CD4-positive, alpha-beta T cell treated with Interferon gamma for 1 hour (primary cell): ENCODE measurements around the gene OLFM3.

Source experiments
- DNase-seq: peaks from one replicate; pipeline ENCODE4 v3.0.0-alpha.2; 2020

OLFM3 gene

DNA sequence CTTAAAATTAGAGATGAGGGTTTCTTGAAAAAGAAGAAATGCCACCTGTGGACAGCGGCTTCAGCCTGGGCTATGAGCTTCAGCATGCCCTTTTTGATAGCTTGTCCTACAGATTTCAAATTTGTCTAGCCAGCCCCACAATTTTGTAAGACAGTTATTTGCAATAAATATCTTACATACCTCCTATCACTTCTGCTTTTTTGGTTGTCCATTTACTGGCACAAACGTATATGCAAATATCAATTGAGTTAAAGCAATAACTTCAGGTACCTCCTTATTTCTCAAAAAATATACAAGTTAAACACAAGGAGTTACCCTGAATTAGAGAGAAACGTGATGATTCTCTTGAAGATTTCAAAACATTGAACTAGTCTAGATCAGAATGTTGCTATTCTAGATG, 53.5 kb downstream of the OLFM3 start:
- no peak for DNase-seq

DNA sequence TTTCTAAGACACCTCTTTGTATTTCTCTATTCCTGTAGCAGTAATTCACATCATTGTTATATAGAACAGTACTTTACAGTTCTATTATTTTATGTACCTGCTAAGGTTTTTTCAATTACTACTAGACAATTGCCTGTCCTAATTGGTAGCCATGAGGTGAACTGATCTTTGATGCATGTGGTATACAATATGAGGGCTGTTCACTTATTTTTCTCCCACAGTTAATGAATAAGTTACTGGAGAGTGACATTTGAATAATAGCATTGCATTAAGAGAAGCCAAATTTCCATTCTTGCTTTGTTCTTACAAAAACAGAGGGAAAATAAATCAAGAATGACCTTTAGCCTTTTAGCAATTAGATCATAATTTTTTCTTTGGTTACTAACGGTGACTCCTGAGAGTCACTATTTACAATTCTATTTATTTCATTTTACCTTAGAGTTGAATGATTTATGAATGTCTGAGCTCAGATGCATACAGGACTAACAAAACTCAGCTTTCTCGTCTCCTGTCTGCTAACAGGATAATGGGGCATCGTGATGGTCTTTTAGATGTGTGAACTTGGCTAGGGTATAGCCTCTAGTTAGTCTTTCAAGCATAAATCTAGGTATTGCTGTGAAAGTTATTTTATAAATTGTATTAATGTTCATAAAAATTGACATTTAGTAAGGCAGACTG, 54.1 kb downstream of the OLFM3 start:
- DNase-seq: no peak

DNA sequence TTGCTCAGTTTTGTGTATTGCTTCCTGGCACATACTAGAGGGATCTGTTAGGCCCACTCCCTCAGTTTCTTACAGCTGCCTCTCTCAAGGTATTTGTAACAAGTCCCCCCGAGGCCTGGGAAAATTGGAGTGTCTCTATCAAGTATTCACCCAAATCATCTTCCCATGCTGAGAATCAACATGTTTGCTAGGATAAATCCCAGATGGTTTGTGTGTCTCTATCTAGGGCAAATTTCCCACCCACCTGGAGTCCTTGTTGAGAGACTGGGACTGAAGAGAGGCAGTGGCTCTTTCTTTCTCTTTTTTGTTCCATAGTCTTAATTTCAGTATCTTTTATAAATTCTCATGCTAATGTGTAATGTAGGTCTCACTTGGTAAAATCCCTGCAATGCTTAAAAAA, 58.0 kb downstream of the OLFM3 start:
- no peak for DNase-seq

DNA sequence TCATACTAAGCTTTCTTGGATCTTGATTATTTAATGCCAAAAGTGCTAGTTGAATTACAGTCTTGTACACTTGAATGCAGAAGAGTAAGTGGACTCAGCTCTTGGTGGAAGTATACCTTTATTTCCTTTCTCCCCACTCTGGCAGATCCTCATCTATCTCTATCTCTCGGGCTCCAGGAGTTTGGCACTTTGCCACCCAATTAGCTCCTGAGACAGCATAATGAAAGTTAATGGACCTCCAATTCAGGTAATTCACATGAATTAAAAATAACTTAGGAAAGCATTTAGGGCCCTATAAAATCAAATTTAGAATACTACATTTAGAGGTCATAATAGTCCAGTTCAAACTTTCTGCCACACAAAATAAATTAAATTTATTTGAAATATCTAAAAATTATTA, 67.4 kb downstream of the OLFM3 start:
- DNase-seq: no peak

DNA sequence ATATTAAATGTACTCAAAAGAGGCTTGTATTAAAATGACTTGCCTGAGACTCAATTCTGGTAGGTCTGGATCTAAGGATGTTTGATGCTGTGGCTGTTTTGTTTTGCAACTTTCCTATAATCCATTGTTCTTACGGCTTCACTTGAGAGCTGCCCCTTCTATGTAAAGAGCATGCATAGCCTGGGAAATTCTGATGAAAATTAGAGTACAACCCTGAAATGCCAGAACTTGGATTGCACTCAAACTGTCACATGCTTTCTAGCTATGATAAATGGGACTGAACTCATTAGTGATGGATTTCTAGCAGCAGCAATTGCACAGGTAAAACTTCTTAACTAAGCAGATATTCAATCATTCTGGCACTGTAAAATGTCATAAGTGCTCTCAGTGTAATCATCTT, 67.9 kb downstream of the OLFM3 start:
- DNase-seq: no peak

DNA sequence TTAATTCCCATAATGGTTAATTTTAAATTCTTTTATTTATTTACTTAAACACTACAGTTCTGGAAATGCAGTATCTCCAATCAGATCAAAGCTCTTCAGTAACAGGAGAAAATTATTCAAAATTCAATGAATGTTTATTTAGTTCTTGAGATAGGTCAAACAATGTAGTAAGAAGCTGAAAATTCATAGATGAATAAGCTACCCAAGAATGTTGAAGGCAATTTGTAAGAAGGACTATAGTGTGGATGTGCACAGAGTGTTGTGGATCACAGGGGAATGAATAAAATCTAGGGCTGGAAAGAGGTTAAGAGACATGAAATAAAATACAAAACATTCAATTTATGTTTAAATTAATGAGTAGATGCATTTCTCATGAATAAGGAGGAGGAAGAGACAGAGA, 72.0 kb downstream of the OLFM3 start:
- no peak for DNase-seq

DNA sequence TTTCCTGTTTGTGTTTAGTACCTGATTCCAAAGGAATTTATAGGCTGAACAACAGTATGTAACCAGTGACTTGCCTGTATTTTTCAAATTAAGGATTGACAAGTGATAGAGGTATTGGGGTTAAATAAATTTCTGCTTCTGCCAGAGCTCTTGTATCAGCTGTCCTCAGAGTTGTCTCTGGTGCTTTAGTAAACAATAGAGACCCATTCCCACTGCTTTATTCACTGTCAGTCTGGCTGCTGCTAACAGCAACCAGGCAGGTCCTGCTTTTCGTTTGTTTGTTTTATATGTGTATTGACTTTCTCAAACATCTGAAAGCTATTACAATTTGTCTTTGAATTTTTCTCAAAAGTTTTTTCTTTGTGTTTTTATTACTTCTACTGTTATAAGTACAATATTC, 76.1 kb downstream of the OLFM3 start:
- DNase-seq: no peak

DNA sequence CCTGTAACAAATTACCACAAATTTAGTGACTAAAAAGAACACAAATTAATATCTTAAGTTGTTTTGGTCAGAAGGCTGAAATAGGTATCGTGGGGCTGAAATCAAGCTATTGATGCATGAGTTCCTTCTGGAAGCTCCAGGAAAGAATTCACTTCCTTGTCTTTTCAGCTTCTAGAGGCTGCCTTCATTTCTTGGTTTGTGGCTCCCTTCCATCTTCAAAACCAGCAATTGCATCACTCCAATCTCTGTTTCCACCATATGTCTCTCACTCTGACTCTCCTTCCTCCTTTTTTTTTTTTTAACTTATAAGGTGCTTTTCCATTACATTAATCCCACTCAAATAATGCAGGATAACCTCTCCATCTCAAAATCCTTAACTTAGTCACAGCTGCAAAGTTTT, 78.4 kb downstream of the OLFM3 start:
- DNase-seq: no peak

DNA sequence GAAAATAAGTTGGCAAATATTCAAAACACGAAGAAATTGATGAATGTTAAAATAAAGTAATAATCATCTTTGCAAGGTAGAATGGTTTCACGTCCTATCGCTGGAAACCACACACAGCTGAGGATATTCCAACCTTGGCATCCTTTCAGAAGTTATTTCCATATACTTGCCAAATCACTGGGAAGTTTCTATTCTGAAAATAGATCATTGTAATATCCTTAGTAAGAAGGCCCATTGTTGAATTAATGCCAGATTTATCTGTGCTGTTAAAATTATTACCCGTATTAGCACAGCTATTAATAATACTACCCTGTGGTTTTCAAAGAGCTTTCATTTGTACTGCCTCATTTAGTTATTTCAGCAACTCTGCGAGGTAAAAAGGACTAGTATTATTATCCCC, 81.1 kb downstream of the OLFM3 start:
- DNase-seq: no peak

DNA sequence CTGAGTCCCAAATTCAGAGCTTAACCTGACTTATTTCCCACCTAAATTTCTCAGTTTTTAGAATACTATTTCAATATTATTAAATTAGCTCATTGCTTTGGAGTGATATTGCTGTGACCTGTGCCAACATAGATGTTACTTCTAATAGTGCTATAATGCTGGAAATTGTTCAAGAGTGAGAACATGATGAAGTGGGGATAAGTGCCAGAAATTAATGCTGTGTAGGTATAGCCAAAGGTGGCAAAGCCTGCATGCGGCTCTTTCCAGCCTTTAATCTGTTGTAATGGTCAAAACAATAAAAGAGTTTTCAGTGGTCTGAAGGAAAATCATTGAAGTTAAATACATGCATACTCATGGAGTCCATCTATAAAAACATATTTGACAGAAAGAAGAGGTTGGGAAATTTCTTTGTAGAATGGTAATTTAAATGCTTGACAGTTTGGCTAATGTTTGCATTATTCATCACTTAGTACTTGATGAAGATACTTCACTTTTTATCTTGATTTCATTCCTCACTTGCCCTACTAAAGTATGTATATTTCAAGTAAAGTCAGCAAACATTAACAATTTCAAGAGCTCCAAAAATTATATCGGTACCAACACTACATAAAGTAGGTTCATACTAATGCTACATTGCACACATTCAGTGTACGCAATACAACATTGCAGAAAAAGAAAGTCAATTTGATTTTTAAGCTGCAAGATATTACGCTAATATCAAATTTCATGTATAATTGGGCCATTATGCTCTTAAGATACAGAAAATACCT, 82.1 kb downstream of the OLFM3 start:
- no peak for DNase-seq

DNA sequence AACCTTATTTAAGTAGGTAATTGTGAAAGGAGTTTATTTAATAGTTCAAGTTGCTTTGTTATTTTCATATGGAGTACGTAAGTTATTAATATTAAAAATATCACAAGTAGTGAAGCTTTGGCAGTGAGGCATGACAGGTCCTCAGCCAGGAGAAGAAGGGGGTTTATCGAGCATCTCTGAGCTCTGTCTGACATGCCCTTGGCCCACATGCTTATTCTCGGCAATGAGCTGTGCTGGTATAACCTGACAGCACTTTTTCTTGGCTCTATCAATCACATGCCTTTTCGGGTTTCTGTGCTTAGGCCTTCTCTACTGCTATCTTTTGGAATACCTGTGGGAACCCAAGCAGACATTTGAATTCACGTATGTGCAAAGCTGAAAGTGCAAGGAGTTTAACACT, 84.8 kb downstream of the OLFM3 start:
- no peak for DNase-seq

DNA sequence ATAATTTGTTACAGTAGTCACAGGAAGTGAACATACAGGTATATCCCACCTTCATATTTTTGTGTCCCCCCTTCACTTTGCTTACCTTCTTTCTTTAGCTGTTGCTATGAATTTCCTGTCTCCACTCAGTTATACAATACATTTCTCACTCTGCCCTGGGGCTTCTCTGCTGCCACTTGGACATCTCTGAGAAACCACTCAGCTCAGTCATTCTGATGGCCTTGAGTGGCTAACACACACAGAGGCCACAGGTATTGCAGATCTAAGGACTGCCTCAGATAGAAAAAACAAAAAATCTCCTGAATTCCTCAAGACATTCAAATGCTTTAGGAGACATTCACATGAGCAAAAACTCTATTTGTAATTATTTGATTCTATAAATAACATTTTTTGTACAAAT, 87.7 kb downstream of the OLFM3 start:
- DNase-seq: no peak

DNA sequence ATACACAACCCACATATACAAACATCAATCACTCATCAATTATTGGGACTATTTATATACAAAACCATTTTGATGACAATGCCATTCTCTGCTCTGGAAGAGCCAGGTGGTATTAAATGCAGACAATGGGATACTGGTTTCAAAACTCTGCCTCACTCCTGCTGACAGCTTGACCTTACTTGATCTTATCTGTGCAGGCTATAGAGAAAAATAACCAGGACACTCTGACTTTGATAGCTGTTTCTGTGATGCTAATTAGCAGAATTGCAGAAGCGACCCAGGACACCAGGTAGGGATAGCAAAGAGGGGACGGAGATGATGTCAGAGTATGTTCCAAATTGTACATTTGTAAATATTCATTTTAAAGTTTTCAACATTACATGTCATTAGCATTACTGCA, 89.5 kb downstream of the OLFM3 start:
- DNase-seq: no peak

DNA sequence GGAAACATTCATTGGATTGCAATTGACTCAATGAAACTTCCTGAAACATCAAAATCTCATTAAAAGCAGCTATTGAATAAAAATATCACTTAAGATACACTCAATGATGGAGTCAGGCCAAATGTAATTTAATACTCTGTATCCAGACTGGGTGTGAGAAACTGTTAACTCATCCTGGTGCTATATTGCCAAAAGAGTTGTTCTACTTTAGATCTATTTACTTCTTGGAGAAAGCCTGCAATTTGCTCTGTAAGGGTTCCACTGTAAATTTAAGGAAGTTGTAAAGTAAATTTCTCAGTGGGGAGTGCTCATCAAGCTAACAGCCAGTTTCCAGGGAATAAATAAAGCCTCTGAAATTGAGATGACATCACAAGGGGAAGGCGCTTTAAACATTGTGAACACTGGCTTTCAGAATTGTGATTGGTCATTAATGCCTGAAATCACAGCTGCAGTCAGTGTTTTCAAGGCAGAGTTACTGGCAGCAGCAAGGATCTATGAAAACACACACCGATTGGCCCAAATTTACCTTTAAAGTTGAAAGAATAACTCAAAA, 91.4 kb downstream of the OLFM3 start:
- DNase-seq: no peak

DNA sequence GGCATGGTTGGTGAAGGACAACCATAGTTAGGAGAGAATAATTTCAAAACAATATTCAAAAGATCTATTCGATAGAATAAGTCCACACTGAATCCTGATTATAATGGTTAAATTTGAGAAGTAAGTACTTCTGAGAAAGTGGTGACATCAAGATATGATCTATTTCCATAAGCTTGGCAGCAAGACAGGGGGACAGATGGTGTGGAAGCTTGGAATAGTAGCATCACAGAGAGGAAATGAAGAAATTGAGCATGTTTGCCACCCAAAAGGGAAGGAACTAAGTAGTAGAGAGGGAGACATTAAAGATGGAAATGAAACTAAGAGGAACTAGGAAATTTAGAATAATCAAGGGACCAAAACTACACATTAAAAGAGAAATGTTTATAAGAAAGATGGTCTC, 94.5 kb downstream of the OLFM3 start:
- no peak for DNase-seq

DNA sequence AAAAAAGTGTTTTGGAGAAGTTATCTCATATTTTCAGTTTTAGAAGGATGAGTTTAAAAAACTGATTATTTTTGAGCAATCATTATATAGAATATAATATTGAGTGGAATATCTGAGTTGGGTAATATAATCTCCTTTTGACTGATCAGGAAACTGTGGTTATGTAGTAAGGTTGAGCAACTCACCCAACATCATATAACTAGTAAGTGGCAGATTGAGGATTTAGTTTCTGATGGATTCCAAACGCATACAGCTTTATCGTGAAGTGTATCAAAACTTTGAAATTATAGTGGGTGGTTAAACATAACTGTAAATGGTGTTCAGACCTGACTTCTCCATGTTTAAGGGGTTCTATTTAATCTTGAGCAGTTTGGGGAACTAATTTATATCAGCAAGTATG, 98.6 kb downstream of the OLFM3 start:
- no peak for DNase-seq

DNA sequence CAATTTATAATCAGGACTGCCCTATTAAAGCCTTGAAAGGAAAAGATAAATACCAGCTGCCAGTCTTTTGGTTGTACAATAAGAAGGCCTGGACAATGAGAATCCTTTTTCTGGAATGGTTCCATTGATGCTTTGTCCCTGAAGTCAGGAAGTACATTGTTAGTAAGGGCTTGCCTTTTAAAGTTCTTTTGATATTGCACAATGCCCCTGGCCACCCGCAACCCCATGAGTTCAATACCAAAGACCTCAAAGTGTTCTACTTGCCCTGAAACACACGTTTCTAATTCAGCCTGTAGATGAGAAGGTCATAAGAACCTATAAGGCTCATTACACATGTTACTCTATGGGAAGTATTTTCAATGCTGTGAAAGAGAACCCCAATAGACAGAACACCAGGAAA, 112.1 kb downstream of the OLFM3 start:
- no peak for DNase-seq

DNA sequence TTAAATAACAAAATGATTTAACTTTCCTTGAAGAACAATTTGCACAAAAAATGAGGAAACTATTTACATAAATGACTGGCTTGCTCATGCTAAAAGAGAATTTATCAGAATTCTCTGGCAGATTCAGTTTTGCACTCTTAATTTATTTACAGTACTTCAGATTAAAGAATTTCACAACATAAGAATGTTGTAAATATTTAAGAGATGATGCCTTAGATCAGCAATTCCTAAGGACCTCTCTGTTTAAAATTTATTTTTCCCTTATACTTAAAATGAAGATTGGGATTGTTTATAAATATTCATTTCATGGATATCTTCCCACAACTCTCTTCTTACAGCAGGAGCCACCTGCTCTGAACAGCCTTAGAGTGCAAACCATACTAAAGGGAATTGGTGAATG, 120.8 kb downstream of the OLFM3 start:
- DNase-seq: no peak

DNA sequence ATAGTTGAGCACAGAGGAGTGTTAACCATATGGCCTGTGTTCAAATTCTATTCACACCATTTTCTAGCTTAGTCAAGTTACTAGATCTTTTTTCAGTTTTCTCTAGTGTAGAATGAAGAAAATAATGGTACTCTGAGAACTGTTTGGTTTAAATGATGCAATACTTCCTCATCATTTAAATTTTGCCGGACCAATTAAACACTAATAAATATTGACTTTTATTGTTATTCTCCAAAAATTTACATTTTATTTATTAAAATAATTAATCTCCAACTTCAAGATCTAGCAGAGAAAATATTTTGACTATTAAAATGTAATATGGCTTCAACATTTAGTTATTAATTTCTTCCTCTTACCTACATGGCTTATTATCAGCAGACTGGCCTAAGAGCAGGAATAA, 123.1 kb downstream of the OLFM3 start:
- DNase-seq: no peak

DNA sequence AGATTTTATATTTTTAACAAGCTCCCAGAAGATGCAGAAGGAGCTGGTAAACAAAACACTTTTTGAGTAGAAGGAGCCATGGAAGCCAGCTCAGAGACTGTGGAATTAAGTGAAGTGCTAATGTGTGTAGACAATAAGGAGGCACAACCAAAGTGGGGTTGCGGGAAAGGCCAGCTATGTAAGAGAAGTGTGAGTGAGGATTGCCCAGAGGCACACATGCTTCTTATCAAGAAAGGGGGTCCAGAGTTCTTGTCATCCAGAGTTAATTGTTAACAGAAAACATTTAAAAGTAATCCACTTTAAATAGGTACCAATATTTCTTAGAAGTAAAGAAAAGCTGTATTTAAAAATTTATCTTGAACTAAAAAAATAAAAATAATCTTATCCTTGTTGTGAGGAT, 136.8 kb downstream of the OLFM3 start:
- DNase-seq: no peak

DNA sequence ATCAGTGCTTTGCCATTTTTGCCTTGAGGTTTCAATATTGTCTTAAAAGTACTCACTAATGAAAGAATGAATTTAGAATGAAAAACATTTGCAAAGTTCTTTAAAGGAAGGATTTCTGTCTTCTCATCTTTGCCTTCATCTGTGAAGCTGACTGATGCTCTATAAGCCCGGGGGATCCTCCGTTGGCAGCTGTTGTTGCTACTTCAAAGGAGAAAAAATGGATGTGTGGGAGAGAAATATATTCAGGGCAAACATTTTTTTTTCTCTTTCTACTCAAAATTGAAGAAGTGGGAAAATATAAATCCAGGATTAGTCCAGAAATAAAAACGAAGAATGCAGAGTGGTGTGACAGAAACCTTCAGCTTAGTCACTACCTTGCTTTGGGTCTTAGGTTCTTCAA, 142.5 kb downstream of the OLFM3 start:
- no peak for DNase-seq

DNA sequence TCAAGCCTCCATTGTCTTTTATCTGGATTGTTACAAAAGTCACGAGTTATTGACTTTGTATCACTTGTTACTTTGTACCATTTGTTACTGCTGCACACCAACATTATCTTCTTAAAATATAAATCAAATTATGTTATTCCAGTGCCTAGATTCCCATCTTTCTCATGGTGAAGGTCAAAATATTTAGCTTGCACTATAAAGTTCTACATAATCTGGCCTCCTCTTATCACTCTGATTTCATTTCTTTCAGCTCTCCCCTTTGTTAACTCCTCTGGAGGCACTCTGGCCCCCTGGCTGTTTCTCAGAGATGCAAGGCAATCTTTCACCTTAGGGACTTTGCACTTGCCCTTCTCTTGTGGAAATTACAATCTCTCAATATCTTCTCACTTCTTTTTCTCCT, 143.8 kb downstream of the OLFM3 start:
- DNase-seq: no peak

DNA sequence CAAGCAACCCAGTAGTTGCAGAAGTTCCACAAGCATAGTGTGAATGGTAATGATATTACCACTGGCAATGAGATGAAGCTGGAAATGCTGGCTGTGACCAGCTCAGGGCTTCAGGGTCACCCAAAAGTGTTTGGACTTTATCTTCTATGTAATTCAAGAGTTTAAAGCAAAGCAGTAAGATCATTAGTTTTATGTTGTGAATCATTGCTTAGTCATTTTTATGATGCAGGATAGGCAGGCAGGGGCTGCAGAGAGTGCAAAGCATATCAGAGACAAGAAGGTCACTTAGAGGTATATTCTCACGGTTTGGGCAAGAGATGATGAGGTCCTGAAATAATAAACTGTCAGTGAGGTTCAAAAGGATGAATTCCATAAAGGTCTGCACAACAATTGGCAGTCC, 147.4 kb downstream of the OLFM3 start:
- no peak for DNase-seq

DNA sequence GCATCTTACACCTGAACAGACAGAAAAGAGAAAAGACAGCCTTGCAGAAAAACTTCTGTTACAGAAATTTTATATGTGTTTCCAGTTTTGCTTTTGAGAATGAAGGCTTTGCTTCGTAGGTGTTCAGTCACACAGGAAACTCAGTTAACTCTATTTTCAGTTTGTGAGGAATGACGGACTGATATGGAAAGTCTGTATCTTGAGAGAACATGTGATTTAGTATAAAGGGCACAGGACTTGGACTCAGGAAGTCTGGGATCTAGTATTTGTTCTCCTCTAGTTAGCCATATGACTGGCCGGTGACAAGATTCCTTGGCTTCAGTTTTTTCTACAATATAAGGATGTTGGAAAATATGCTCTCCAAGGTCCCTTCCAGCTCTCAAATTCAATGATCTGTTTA, 149.1 kb downstream of the OLFM3 start:
- no peak for DNase-seq

DNA sequence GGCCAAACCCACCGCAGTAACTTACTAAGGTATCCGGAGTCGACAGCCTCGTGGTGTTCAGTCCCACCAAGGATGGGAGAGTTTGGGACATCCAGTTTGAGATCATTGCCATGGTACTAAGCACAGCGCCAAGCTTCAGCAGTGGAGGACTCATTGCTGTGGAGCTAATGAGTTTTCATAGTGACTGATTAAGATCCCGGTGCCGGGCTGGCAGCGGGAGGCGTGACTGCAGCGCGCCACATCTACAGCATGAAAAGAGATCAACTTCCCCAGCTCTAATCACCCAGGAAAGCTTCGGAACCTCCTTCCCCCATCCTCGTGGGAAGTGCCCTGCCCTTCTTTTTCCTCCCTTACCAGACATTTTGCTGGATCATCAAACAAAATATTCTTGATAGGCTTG, 149.9 kb downstream of the OLFM3 start:
- DNase-seq: no peak
